Measurements from ENCODE around the gene KLHL26.
"Not testable (repeated sequence)": the region's sequence is repeated elsewhere in the genome, so short reads cannot be mapped to it uniquely, and the experiment has no call there.

KLHL26 gene, protein sequence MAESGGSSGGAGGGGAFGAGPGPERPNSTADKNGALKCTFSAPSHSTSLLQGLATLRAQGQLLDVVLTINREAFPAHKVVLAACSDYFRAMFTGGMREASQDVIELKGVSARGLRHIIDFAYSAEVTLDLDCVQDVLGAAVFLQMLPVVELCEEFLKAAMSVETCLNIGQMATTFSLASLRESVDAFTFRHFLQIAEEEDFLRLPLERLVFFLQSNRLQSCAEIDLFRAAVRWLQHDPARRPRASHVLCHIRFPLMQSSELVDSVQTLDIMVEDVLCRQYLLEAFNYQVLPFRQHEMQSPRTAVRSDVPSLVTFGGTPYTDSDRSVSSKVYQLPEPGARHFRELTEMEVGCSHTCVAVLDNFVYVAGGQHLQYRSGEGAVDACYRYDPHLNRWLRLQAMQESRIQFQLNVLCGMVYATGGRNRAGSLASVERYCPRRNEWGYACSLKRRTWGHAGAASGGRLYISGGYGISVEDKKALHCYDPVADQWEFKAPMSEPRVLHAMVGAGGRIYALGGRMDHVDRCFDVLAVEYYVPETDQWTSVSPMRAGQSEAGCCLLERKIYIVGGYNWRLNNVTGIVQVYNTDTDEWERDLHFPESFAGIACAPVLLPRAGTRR

DNA sequence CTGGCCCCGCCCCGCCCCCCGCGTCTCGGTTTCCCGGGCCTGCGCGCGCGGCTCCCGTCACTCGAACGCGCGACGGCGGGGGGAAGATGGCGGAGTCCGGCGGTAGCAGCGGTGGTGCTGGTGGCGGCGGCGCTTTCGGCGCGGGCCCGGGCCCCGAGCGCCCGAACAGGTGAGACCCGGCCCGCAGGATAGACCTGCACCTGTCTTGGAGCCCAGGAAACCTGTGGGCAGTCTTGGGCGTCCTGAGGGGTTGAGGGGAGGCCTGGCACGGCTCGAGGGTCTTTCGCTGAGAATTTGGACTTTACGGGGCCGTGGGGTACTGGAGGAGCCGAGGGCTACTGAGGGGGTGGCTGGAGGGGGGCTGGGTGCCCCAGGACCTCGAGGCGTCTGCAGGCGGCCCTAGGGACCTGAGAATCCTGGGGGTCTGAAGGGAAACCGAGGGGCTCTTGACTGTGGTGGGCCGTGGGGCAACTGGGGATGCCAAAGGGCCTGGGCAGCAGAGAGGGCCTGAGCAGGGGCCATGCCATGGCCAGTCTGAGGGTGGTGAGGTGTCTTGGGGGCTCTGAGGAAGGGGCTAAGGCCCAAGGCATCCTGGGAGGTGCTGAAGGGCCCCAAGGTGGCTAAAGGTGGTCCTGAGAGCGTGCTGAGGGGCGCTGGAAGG lies at the start of gene KLHL26:
Gene KLHL26 (plus strand): TSS at position 60 of the 661 bp plus-strand sequence. CDS start 27 bp downstream, at position 87.
- no peak for DNase-seq

DNA sequence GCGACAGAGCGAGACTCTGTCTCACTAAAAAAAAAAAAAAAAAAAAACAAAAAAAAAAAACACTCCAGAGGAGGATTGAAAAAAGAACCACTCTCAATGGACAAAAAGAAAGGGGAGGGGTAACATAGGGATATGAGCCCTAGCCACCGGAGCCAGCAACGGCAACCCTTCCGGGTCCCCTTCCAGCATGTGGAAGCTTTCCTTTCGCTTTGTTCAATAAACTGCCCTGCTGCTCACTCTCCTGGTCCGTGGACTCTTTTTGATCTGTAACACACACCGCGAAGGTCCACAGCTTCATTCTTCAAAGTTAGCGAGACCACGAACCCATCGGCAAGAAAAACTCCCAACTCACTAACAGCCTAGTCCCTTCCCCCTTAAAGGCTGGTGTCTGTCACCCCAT lies 49.3 kb upstream of the KLHL26 start:
- no peak for DNase-seq

DNA sequence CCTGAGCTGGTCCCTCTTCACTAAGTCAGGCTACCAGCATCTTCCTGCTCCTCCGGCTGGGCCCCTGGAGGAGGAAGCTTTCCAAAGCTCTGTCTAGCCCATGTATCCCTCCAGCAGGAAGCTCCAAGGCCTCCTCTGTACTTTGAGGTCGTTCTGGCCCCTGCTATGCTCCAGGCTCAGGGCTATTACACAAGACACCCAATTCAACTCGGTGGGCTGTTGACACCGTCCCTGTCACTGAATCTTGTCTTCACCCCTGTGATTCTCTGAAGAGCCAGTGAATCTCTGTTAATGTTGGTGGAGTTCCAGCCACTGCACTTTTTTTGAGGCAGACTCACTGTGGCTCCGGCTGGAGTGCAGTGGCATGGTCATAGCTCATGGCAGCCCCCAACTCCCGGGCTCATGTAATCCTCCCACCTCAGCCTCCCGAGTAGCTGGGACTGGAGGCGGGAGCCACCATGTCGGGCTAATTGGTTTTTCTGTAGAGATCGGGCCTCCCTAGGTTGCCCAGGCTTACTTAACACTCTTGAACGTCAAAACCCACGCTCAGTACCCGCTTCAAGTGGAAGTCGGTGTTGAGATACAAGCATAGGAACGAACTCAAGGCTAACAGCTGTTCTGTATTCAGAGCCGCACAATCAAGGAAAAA lies 48.7 kb upstream of the KLHL26 start:
- DNase-seq: peak; percentile 4

DNA sequence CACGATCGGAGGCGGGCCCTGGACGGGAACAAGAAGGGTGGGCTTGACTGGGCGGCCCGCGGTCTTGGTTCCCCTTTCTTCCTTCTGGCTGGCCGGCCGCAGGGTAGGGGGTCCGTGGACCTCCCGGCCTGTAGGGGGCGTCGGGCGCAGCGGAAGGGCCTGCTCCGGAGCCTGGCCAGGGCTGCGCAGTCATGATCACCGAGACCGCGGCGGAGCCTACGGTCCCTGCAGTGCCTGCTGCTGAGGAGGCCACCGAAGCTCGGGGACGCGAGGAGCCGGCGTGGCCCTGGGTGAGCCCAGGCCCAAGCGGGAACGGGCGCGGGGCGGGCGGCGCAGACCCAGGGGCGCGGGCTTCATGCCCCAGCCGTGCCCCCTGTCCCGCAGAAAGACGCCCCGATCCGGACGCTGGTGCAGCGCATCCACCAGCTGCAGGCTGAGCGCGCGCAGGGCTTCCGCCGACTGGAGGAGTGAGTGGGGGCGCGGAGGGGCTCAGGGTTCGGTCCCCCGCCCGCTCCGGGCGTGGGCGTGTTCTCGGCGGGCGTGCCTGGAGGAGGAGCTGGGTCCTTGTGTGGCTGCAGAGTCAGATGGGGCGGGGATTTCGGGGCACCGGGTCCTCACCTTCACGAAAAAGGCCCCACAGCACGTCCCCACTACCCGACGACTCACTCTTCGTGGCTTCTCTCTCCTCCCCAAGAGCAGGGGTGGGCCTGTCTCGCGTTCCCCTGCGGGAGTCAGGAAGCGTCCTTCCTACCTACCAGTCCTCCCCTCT lies 48.0 kb upstream of the KLHL26 start, which contains the start of gene REX1BD:
Gene REX1BD (plus strand): TSS at position 188 of the 769 bp plus-strand sequence. CDS start 4 bp downstream, at position 192.
- DNase-seq: peak; percentile 80

DNA sequence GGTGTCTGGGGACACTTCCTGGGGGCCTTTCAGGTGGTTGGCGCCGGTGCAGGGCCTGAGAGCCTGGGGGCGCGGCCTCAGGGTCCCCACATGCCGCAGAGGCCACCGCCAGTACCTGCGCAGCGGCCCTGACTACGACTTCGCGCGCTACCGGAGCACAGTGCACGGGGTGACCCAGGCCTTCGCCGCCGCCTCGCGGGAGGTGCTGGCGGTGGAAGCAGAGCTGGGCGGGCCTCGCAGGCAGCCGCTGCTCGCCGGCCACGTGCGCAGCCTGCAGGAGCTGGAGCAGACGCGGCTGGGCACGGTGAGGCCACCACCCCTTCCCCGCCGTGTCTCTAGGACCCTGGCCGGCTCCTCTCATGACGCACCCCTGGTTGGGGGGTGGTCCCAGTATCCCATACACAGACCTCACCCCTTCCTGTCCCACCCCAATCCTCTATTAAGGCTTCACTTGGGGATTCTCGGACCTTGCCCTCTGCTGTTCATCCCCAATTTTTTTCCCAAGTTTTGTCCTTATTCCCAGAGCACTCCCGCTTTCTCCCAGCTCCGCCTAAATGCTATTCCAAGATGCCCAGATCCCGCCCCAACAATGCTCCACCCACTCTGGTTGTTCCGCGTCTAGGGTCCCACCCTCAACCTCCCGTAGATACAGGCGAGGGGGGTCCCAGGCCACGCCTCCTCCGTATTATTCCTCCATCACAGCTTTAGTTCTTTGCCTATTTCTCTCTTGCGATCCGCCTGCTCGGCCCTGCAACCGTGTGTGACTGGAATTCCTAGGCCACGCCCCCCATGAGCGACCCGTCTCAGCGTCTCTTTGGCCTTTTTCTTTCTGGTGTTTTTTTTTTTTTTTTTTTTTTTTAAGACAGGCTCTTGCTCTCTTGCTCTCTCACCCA lies 47.2 kb upstream of the KLHL26 start:
- DNase-seq: peak; percentile 6

DNA sequence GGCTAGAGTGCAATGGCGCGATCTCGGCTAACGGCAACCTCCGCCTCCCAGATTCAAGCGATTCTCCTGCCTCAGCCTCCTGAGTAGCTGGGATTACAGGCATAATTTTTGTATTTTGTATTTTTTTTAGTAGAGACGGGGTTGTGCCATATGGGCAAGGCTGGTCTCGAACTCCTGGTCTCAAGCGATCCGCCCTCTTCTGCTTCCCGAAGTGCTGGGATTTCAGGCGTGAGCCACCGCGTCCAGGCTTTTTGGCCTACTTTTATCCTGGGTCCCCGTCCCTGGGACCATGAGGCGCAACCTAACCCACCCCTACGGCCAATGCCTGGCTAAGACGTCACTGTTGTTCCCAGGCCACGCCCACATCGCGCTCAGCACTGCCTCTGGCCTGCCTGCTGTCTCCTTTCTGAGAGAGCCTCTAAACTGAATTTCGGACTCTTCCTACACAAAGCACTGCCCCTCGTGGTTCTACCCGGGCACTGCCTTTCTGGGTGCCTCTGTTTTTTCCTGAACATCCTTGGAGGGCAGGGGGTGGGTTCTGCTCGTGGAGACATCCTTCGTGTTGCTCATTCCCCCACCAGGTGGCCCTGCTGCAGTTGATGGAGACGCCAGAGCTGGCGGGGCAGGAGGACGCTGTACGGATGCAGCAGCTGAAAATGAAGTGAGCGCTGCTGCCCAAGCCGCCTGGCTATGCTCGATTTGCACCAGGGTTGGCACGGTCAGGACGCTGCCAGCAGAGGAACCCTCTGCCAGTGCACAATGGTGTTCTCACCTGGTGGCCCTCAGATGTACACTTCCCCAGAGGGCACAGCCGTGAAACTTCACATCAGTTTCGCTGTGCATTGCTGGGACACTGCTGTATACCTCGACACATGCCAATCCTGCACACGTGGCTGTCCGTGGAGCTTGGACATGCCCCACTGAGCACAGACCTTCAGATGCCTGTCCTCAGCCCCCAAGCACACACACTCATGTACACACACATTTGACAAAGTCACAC lies 46.3 kb upstream of the KLHL26 start:
- peak; percentile 68 for DNase-seq

DNA sequence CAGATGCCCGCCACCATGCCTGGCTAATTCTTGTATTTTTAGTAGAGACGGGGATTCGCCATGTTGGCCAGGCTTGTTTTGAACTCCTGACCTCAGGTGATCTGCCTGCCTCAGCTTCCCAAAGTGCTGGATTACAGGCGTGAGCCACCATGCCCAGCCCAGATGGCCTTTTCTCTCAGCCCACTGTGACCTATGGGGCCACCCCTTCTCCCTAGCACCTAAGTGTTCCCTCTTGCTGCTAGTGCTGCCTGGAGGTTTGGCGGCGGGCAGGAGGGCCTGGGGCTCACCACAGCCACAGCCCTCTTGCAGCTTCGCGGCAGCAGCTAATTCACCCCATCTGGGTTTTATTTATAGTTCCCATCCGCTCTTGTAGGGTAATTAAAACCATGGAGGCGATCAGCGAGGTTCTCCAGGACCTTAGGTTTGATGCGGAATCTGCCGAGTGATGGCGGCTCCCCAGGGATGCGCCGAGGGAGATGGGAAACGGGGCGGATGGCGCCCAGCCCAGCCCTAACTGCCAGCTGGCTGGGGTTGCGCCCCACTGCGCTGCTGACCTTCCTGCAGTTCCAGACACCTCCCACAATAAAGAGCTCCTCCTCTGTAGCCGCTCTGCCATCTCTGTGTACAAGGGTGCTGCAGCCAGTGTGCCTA lies 45.0 kb upstream of the KLHL26 start:
- DNase-seq: no peak

DNA sequence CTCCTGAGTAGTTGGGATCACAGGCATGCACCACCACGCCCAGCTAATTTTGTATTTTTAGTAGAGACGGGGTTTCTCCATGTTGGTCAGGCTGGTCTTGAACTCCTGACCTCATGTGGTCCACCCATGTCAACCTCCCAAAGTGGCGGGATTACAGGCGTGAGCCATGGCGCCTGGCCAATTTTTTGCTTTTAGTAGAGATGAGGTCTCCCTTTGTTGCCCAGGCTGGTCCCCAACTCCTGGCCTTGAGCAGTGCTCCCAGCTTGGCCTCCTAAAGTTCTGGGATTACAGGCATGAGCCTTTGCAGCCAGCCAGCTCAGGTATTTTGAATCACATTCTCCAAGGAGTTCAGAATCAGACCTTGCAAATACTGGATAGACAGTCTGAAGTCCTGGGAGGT lies 44.1 kb upstream of the KLHL26 start:
- not testable (repeated sequence) for DNase-seq

DNA sequence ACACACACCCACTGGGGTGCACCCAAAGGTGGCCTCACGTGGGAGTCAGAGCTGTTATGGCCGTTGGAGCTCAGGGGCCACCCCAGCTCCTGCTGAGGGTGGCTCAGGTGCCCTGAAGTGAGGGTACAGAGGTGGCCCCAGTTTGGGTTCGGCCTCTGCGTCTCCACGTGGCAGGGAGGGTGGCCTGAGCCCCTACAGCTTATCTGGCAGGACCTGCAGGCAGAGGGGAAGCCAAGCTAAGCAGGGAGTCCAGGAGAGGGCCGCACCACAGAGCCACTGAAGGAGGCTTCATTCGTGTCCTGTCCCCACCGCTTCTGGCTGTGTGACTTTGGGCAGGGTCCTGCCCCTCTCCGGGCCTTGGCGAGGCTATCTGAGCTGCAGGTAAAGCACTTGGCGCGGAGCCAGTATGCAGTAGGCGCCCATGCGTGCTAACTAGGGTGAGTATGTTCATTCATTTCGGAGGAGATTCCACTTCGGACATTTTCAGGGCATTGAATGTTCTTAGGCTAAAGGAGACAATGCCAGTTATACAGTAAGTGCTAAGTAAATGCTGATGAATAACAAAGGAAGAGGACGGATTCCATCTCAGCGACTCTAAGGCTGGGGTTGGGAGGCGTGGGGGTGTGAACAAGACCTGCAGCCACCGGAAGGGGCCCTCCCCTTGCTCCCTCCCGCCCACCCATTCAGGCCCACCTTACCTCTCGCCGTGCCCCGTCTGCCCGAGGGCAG lies 43.3 kb upstream of the KLHL26 start:
- no peak for DNase-seq

DNA sequence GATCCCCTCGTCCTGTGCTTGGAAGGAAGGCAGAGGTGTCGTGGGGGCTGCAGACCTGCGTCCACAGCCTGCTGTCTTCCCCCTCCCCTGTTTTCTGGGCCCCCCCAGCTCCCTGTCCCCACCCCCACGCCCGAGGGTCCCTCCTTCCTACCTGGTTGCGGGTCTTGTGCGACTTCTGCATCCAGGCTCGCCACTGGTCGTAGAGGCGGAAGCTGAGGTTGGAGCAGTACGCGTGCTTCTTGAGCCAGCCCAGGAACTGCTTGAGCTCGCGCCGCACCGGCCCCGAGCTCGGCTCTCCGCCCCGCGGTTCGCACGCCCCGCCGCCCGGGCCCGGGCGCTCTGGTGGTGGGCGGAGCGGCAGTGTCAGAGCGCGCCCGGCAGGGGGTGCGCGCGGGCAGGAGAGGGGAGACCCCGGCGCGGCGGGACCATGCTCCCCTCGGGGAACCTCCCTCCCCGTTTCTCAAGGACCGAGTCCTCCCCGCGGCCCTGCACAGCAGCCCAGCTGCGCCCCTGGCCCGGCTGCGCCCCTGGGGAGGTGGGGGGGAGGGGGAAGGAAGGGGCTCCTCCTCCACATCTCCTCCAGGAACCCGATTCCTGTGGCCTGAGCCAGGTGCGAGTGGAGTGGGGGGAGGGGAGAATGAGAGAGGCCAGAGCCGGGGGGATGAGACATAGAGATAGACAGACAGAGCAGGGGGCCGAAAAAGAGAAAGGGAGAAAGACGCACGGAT lies 42.6 kb upstream of the KLHL26 start:
- peak; percentile 75 for DNase-seq

DNA sequence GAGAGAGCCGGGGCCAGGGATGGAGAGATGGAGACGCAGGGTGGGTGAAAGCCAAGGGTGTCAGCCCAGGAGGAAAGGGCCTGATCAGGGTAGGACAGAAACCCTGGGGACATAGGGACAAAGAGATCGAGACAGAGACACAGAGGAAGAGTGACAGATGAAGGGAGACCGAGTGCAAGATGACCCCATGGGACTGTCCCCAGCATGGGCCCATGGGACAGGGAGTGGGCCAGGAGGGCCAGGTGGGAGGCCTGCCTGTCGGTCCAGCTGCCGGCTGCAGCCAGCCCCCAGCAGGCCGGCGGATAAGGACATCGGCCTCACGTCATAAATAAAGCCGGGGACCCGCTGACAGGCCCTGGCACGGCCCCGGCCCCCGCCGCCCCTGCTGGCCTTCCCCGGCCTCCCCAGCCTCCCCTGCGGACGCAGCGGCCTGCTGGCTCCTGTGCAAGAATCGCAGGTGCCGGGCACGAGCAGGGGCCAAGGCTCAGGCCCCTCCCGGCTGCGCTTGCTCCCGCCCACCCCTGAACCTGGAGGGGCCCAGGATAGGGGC lies 41.9 kb upstream of the KLHL26 start:
- no peak for DNase-seq

DNA sequence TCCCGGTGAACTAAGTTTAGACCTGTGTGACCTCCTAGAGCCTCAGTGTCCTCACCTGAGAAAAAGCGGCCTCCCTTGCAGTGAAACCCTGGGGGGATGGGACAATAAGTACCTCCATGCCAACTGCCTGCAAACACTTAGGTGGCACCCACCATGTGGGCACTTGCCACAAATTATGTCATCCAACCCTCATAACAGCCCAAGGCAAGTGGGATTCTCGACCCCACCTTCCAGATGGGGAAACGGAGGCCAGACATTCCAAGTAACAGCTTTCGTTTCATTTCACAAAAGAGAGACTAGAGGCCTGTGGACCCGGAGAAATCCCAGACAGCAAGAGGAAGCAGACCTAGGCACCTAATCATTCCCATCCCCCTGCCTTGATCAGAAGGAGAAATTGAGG lies 41.4 kb upstream of the KLHL26 start:
- no peak for DNase-seq

DNA sequence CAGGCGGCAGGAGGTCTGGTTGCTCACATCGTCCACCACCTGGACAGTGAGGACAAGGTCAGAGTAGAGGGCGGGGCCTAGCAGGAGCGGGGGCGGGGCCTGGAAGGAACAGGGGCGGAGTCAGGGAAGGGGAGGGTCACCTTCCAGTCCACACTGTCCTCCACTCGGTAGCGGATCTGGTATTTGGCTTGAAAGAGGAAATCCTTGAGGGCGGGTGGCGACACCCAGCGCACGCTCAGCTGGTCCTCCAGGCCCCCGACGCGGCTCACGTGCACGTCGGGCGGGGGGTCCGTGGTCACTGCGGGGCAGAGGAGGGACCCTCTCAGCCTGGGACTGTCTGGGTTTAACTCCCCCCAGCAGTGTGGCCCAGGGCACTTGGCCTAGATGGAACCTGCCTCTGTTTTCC lies 40.1 kb upstream of the KLHL26 start:
- no peak for DNase-seq

DNA sequence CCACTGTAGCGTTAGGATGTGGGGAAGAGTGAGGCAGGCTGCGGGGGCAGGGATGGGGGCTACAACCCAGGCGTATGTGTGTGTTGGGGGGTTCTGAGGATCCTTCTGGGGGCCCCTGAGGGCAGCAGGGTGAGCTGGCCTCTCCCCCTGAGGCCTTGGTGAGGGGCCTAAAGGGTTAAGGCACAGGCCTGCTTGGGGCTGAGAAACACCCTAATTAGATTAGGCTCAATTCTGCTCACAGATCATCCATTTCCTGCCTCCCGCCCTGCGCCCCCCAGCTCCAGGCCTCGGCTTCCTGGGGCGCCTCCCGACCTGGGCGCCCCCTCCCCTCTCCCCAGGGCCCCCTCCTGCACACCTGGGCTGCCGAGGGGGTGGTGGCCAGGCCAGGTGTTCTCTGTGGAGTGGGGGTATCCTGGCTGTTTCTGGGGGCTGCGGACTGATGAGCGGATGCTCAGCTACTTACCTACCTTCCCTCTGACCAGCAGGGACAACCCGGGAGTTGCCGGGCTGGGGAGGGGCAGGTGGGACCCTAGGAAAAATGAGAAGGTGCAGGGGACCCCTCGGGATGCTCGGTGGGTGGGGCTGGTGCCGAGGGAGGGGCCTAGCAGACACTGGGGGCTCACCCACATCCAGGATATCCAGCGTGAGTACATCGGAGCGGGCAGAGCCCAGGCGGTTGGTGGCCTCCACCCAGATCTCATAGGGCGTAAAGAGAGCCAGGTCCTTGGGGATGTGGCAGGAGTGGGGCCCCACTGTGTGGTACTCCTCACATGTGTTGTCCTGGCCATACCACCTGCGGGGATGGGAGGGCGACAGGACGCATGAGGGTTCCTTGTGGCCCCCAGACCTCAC lies 38.8 kb upstream of the KLHL26 start:
- no peak for DNase-seq

DNA sequence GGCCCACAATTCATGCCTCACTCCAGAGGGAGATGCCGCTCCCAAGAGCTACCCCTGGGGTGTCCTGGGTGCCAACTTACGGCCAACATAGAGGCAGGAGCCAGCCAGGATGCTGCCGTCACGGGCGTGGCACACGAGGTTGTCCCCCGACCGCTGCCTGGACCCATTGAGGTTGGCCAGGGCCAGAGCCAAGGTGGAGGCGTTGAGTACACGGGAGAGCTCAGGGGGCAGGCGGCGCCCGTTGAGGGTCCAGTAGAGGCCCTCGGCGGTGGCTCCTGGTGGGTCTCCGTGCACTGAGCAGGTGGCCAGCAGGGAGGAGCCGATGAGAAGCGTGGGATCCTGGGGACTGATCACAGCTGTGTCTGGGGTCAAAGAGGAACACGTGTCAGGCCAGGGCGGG lies 37.3 kb upstream of the KLHL26 start:
- DNase-seq: no peak

DNA sequence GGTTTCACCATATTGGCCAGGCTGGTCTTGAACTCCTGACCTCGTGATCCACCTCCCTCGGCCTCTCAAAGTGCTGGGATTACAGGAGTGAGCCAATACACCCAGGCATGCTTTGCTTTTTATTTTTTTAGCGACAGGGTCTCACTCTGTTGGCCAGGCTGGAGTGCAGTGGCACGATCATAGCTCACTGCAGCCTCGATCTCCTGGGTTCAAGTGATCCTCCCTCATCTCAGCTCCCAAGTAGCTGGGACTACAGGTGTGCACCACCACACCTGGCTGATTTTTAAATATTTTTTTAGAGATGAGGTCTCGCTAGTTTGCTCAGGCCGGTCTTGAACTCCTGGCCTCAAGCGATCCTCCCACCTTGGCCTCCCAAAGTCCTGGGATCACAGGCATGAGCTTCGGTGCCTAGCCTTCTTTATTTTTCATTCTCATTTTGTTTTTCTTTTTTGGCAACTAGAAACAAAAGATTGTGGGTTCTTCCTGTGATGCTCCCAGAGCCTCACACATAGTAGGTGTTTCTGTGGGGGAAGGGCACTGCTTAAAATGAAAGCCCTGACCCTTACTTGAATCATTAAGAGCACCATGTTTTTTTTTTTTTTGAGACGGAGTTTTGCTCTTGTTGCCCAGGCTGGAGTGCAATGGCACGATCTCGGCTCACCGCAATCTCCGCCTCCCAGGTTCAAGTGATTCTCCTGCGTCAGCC lies 36.0 kb upstream of the KLHL26 start:
- not testable (repeated sequence) for DNase-seq

Measured in midbrain (tissue), 1 donor.